ENCODE data around the gene ANKRD9. TPM values are rescaled to one million over a fixed set of nuclear protein-coding genes. Genes with fewer than 3 reads are reported as not detected.

ANKRD9 gene
- total RNA-seq, 1 experiment from 2014 or later = 29.8 TPM

GRCh38 chr14:102464846-102465341 lies 44.7 kb downstream of the ANKRD9 start:
- peak overlapping the region in 1 of 3 experiments; percentile 35; a peak in 1 of 7 replicates for H3K27ac Mint-ChIP-seq
- peaks cover 0 to 18% (median 4%) of the 10 kb centered on the region in 3 experiments; a peak in 4 of 7 replicates for H3K36me3 Mint-ChIP-seq (ENCODE audit: insufficient read depth in 1 of 3, low read depth in 3 of 3)
- H3K4me3 Mint-ChIP-seq = no peak overlapping the region
- H2BK120ac ChIP-seq (ENCODE audit: low read depth, low read length, poor library complexity, severe bottlenecking) = no peak overlapping the region
- H3K4ac ChIP-seq (ENCODE audit: low read depth, low read length) = no peak overlapping the region
- DNase-seq = no peak
- no peak overlapping the region for H2AFZ ChIP-seq (ENCODE audit: low read length)
- H4K8ac ChIP-seq (replicated peaks; ENCODE audit: insufficient read length, low read depth, low read length) = no peak overlapping the region
- no peaks in the 10 kb centered on the region for H3K9me3 Mint-ChIP-seq
- H4K91ac ChIP-seq (ENCODE audit: insufficient read length, low read depth, low read length) = no peak overlapping the region
- no peak overlapping the region for H4K5ac ChIP-seq (ENCODE audit: insufficient read length, low read depth, low read length)
- no peak overlapping the region for H3K23ac ChIP-seq (ENCODE audit: insufficient read length, low read depth, low read length)
- H2AK5ac ChIP-seq (ENCODE audit: insufficient read length, low read length) = no peak overlapping the region
- no peaks in the 10 kb centered on the region for H3K27me3 Mint-ChIP-seq (ENCODE audit: low read depth)
- H3K27ac ChIP-seq (ENCODE audit: insufficient read length, low read depth, low read length) = no peak overlapping the region
- no peak overlapping the region for H3K56ac ChIP-seq (ENCODE audit: insufficient read length, low read depth, low read length)
- no peaks in the 10 kb centered on the region for H3K4me1 Mint-ChIP-seq
- no peak overlapping the region for H3K9ac ChIP-seq (ENCODE audit: extremely low read depth, insufficient read length, low read length)
- WGBS (ENCODE audit: extremely low coverage, insufficient read length, low lambda C conversion rate) = no CpG with 5 or more reads among the region's 6 CpGs
- no peak overlapping the region for H2BK20ac ChIP-seq (ENCODE audit: low read depth, low read length, poor library complexity, severe bottlenecking)
- TF ChIP-seq, protein P1, sequence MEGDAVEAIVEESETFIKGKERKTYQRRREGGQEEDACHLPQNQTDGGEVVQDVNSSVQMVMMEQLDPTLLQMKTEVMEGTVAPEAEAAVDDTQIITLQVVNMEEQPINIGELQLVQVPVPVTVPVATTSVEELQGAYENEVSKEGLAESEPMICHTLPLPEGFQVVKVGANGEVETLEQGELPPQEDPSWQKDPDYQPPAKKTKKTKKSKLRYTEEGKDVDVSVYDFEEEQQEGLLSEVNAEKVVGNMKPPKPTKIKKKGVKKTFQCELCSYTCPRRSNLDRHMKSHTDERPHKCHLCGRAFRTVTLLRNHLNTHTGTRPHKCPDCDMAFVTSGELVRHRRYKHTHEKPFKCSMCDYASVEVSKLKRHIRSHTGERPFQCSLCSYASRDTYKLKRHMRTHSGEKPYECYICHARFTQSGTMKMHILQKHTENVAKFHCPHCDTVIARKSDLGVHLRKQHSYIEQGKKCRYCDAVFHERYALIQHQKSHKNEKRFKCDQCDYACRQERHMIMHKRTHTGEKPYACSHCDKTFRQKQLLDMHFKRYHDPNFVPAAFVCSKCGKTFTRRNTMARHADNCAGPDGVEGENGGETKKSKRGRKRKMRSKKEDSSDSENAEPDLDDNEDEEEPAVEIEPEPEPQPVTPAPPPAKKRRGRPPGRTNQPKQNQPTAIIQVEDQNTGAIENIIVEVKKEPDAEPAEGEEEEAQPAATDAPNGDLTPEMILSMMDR (conservative IDR thresholded peaks at IDR 0.05) = no peak
- no peaks in the 10 kb centered on the region for H3K27me3 ChIP-seq (ENCODE audit: insufficient read depth, low read length)
- H3K18ac ChIP-seq (ENCODE audit: insufficient read length, low read depth, low read length) = no peak overlapping the region
- H3K9me3 ChIP-seq (ENCODE audit: control insufficient read depth, low read depth, low read length) = no peaks in the 10 kb centered on the region
- no peaks in the 10 kb centered on the region for H3K23me2 ChIP-seq (ENCODE audit: insufficient read length, low read depth, low read length, poor library complexity, severe bottlenecking)
- H3K79me2 ChIP-seq (ENCODE audit: insufficient read depth, low read length) = no peaks in the 10 kb centered on the region; the same call in 1 of the 2 replicates
- H3T11ph ChIP-seq (ENCODE audit: low read length) = no peak overlapping the region
- H3K4me2 ChIP-seq (ENCODE audit: insufficient read depth, insufficient read length, low read length) = no peak overlapping the region
- no peaks in the 10 kb centered on the region for H3K79me1 ChIP-seq (ENCODE audit: insufficient read depth, low read depth, low read length, poor library complexity, severe bottlenecking)
- H4K20me1 ChIP-seq (ENCODE audit: control insufficient read depth, insufficient read depth, insufficient read length) = no peaks in the 10 kb centered on the region
- H2BK5ac ChIP-seq (ENCODE audit: insufficient read length, low read length) = no peak overlapping the region
- no peaks in the 10 kb centered on the region for H3K4me1 ChIP-seq (ENCODE audit: insufficient read depth, low read length)
- no peak overlapping the region for H3K14ac ChIP-seq (ENCODE audit: insufficient read depth, low read length)
- H2BK15ac ChIP-seq (ENCODE audit: low read depth, low read length) = no peak overlapping the region
- H2BK12ac ChIP-seq (ENCODE audit: insufficient read length, low read depth, low read length) = no peak overlapping the region

Data from H9 (cell line).